RWPE2 (cell line): Measurements from ENCODE around the gene FNDC3B.

Experiments used
- ATAC-seq: fragments of 200-7000 bp; cut with Tn5 transposase; 3 replicates; pipeline ENCODE4 v1.9.1; 2021; ENCODE audit warnings: low read depth
- DNase-seq: peaks from one replicate; pipeline ENCODE4 v3.0.0-alpha.2; 2020; ENCODE audit warnings: low spot score
- H3K27ac ChIP-seq: fragments of 450-650 bp; 2 replicates; pipeline ENCODE4 v1.5.1; 2017; ENCODE audit warnings: mild to moderate bottlenecking; ENCODE audit not compliant: poor library complexity, severe bottlenecking
- H3K27me3 ChIP-seq: fragments of 250-450 bp; sonication (Bioruptor Pico); 2 replicates; pipeline ENCODE4 v1.5.1; 2021; ENCODE audit warnings: mild to moderate bottlenecking, moderate library complexity; ENCODE audit not compliant: insufficient read depth, poor library complexity, severe bottlenecking
- H3K36me3 ChIP-seq: fragments of 250-450 bp; sonication (Bioruptor Pico); 2 replicates; pipeline ENCODE4 v1.5.1; 2020; ENCODE audit warnings: low read depth, mild to moderate bottlenecking, moderate library complexity
- H3K4me1 ChIP-seq: fragments of 250-450 bp; sonication (Bioruptor Pico); 2 replicates; pipeline ENCODE4 v1.5.1; 2021; ENCODE audit warnings: mild to moderate bottlenecking, moderate library complexity; ENCODE audit not compliant: insufficient read depth, poor library complexity, severe bottlenecking
- H3K4me3 ChIP-seq: fragments of 250-450 bp; sonication (Bioruptor Pico); 2 replicates; pipeline ENCODE4 v1.5.1; 2021; ENCODE audit warnings: mild to moderate bottlenecking, moderate library complexity; ENCODE audit not compliant: severe bottlenecking
- H3K9me3 ChIP-seq: fragments of 250-450 bp; sonication (Bioruptor Pico); 2 replicates; pipeline ENCODE4 v1.5.1; 2021; ENCODE audit warnings: mild to moderate bottlenecking, moderate library complexity; ENCODE audit not compliant: severe bottlenecking
- TF ChIP-seq, protein P1 (sequence below): fragments of 450-650 bp; IDR thresholded peaks from one replicate; pipeline ENCODE4 v1.5.1; 2017; ENCODE audit warnings: mild to moderate bottlenecking, moderate library complexity; ENCODE audit not compliant: poor library complexity, severe bottlenecking

FNDC3B gene

DNA sequence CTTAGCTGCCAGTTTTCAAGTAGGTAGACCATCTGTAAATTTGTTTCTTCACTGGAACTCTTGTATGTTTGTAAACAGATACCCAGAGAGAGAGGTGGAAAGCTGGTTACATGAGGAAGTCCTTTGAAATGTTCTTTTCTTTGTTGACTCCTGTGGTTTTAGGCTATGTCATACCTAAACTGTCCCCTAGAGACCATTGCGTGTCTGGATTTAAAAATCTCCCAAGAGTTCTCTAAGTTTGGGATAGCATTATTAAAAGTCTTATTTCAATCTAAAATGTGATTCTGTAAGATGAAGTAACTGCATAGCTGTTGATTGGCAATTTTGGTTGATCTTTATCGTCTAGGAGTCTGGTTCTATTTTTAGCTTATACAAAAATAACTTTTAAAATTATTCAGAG is 281.7 kb downstream of the FNDC3B start:
- Histone ChIP-seq H3K4me3 (no peak overlapping the region), H3K27ac (no peak overlapping the region), H3K4me1 (peaks cover 20% of the 10 kb centered on the region), H3K27me3 (no peaks in the 10 kb centered on the region), H3K9me3 (no peaks in the 10 kb centered on the region), H3K36me3 (peaks cover 62% of the 10 kb centered on the region)
- TF ChIP-seq, protein P1, sequence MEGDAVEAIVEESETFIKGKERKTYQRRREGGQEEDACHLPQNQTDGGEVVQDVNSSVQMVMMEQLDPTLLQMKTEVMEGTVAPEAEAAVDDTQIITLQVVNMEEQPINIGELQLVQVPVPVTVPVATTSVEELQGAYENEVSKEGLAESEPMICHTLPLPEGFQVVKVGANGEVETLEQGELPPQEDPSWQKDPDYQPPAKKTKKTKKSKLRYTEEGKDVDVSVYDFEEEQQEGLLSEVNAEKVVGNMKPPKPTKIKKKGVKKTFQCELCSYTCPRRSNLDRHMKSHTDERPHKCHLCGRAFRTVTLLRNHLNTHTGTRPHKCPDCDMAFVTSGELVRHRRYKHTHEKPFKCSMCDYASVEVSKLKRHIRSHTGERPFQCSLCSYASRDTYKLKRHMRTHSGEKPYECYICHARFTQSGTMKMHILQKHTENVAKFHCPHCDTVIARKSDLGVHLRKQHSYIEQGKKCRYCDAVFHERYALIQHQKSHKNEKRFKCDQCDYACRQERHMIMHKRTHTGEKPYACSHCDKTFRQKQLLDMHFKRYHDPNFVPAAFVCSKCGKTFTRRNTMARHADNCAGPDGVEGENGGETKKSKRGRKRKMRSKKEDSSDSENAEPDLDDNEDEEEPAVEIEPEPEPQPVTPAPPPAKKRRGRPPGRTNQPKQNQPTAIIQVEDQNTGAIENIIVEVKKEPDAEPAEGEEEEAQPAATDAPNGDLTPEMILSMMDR = no peak
- no peak for DNase-seq
- ATAC-seq = no peak

DNA sequence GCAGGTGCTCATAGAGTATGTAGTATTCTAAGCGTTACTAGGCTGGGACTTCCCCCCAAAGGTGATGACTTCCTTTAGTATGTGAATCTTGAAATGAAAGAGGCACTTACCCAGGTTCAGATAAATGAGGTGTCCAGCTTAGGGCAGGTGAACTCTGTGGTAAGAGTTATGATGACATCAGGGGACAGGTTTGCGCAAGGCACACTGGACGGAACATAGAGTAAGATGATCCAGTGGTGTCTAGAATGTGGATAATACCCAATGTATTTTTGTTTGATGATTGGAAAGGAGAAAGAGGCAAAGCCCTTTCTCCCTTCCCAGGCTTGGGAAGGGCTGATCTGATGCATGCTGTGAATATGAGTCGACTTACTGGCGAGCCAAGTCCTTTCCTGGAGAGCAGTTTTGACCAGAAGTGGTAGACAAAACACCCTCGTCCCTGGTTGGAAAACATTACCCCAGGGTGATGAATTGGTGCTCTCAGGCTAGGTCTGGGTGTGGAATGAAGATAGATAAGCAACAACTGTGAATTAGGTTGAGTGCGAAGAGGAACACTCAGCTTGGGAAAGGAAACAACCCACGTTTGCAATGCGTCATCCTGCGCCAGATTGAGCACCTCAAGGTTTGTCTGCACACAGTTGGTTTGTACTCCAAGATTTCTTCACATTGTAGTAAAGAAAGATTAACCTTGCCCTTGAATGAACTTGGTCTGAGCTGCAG is 284.7 kb downstream of the FNDC3B start:
- H3K36me3 ChIP-seq = peaks cover 74% of the 10 kb centered on the region
- H3K4me3 ChIP-seq = no peak overlapping the region
- DNase-seq (no peak), ATAC-seq (peak; percentile 44)
- peak overlapping the region; percentile 20 for H3K27ac ChIP-seq
- TF ChIP-seq, protein P1 = no peak
- no peaks in the 10 kb centered on the region for H3K27me3 ChIP-seq
- H3K4me1 ChIP-seq = peaks cover 5% of the 10 kb centered on the region
- H3K9me3 ChIP-seq = no peaks in the 10 kb centered on the region

DNA sequence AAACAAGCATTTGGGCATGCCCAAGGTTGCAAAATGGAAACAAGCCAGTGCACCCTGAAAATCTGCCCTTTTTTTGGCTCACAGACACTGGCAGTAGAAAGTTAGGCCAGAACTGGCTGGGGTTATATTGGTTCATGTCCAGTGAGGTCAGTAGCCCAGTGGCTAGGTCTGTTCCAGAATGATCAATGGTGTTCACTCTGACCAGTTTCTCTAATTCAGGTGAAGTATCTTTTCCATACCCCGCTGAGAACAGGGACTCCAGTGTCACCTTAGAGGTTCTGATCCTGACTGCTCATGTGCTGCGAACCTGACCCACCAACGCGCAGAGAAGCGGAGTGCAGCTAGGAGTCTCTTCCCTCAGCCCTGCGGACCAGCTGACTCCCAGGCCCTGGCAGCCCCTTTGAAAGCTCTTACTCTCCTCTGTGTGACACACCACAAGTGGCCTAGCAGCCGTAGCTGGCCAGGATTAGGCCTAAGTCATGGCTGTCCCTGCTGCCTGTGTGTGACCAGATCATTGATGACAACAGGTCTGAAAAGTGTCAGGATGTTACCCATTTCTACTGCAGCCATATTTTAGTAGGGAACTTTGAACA is 285.3 kb downstream of the FNDC3B start:
- TF ChIP-seq, protein P1 = no peak
- DNase-seq (no peak), ATAC-seq (no peak)
- Histone ChIP-seq H3K4me3 (no peak overlapping the region), H3K27me3 (no peaks in the 10 kb centered on the region), H3K9me3 (no peaks in the 10 kb centered on the region), H3K27ac (peak overlapping the region; percentile 20), H3K4me1 (peaks cover 5% of the 10 kb centered on the region), H3K36me3 (peaks cover 76% of the 10 kb centered on the region)

- Histone ChIP-seq H3K4me1 (peaks cover 5% of the 10 kb centered on the region), H3K27ac (no peak overlapping the region), H3K27me3 (no peaks in the 10 kb centered on the region), H3K4me3 (no peak overlapping the region), H3K36me3 (peaks cover 76% of the 10 kb centered on the region), H3K9me3 (no peaks in the 10 kb centered on the region)
- ATAC-seq = no peak
- TF ChIP-seq, protein P1 = no peak
- DNase-seq = no peak
Measured at GRCh38 chr3:172325461-172325860, 286.1 kb downstream of the FNDC3B start.

DNA sequence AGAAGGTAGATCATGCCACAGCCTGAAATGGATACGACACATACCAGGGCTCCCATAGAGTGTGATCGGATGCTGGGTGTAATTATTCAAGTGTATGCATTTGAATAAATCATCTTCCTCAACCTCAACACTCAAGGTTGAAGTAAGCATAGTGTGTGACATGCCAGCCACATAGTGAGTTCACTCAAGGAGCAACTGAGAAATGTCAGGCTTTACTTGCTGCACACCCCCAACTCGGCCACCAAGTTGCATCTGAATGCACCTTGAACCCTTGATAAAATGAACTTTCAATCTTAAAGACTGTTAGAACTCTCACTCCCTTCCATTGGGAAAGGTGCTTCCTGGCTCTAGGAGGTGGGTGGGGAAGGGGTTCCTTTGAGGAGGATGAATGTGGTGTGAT is 287.6 kb downstream of the FNDC3B start:
- Histone ChIP-seq H3K4me1 (peaks cover 5% of the 10 kb centered on the region), H3K36me3 (peaks cover 77% of the 10 kb centered on the region)

More for the DNA sequence above, 287.6 kb downstream of the FNDC3B start:
- Histone ChIP-seq H3K27ac (no peak overlapping the region), H3K4me3 (no peak overlapping the region), H3K27me3 (no peaks in the 10 kb centered on the region), H3K9me3 (no peaks in the 10 kb centered on the region)
- DNase-seq (no peak), ATAC-seq (no peak)
- TF ChIP-seq, protein P1 = no peak
